ENCODE measurements around the gene INAVA.

Gene INAVA

DNA sequence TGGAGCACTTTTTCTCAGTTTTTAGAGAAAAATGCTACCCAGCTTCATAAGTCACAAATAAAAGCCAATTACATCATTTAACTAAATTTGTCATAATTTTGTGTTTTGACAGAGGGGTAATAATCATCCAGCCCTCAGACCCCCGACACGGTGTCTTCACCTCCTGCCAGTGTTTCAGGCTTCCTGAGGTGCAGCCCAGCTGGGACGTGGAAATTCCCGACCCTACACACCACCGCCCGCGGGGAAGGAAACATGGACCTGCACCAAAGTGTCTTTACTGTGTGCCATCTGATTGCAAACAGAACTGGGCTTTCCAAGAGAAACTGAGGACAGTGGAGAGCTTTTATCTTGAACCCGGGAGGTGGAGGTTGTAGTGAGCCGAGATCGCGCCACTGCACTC is 7.7 kb upstream of the INAVA start:
- no peak for DNase-seq
- H3K9me3 ChIP-seq = no peaks in the 10 kb centered on the region
- H3K27me3 ChIP-seq = peaks cover 3 to 4% of the 10 kb centered on the region in 2 donors
- H3K4me1 ChIP-seq = peaks cover 0 to 19% (median 11%) of the 10 kb centered on the region in 4 donors
- TF ChIP-seq, protein P1, sequence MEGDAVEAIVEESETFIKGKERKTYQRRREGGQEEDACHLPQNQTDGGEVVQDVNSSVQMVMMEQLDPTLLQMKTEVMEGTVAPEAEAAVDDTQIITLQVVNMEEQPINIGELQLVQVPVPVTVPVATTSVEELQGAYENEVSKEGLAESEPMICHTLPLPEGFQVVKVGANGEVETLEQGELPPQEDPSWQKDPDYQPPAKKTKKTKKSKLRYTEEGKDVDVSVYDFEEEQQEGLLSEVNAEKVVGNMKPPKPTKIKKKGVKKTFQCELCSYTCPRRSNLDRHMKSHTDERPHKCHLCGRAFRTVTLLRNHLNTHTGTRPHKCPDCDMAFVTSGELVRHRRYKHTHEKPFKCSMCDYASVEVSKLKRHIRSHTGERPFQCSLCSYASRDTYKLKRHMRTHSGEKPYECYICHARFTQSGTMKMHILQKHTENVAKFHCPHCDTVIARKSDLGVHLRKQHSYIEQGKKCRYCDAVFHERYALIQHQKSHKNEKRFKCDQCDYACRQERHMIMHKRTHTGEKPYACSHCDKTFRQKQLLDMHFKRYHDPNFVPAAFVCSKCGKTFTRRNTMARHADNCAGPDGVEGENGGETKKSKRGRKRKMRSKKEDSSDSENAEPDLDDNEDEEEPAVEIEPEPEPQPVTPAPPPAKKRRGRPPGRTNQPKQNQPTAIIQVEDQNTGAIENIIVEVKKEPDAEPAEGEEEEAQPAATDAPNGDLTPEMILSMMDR (IDR thresholded peaks at IDR 0.05) = no peak
- H3K4me3 ChIP-seq = no peak overlapping the region
- no peaks in the 10 kb centered on the region for H3K36me3 ChIP-seq
- intact Hi-C loops (cut with DNase I; ENCODE audit: low total_unique reads) = no loop called here
- no peak overlapping the region for H3K27ac ChIP-seq

DNA sequence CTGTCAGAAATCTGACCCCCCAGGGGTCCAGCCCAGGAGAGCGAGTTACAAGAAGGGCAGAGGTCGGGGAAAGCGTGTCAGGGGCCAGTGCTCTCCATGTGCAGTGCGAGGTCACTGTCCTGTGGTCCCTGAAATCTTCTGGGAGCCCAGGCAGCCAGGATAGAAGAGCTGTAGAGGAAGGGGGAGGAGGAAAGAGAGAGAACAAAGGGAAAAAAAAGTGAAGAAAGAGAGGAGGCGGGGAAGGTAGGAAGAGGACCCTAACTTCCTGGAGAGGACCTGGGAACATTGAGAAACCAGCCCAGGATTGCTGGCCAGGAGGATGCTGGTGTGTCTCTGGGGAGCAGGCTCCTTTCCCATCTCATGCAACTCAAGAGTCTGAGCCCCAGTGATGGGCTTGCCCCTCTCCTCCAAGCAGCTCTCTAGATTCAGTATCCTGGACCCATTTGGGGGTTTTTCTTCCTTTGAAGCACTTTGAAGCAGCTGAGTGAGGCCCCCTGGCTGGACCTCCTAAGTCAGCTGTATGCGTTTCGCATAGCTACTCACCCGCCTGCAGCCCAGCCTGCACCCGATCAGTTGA is 6.8 kb upstream of the INAVA start:
- Histone ChIP-seq H3K4me3 (no peak overlapping the region), H3K36me3 (no peaks in the 10 kb centered on the region), H3K4me1 (peaks cover 0 to 20% (median 13%) of the 10 kb centered on the region in 4 donors), H3K27me3 (peaks cover 3 to 4% of the 10 kb centered on the region in 2 donors), H3K27ac (no peak overlapping the region), H3K9me3 (no peaks in the 10 kb centered on the region)
- TF ChIP-seq, protein P1 (IDR thresholded peaks at IDR 0.05) = no peak
- intact Hi-C loops (cut with DNase I; ENCODE audit: low total_unique reads) = no loop called here
- peak in 1 of 2 donors; percentile 4 for DNase-seq

DNA sequence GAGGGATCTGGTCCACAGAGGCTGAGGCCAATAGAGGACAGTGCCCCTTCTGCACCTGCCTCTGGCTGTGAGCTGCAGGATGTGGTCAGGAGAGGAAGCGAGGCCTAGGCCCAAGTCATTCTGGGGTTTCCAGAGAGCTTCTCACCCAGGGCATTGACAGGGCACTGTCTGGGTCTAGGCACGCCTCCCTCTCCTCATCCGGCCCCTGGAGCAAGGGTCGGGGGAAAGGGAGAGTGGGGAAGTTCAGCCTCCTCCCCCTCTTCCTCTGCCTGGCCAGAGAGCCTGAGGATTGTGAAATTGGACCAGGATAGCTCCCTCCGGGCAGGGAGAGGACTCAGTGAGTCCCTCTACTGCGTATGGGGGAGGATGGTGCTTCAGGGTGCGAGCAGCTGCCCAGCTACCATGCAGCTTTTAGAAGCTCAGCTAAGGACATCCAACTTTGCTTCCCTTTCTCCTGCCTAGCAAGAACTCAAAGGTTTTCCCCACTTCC is 6.3 kb upstream of the INAVA start:
- intact Hi-C loops (cut with DNase I; ENCODE audit: low total_unique reads) = no loop called here
- H3K36me3 ChIP-seq = no peaks in the 10 kb centered on the region
- TF ChIP-seq, protein P1 (IDR thresholded peaks at IDR 0.05) = no peak
- peaks cover 0 to 20% (median 13%) of the 10 kb centered on the region in 4 donors for H3K4me1 ChIP-seq
- DNase-seq = no peak
- no peaks in the 10 kb centered on the region for H3K9me3 ChIP-seq
- H3K4me3 ChIP-seq = no peak overlapping the region
- H3K27me3 ChIP-seq = peaks cover 3 to 4% of the 10 kb centered on the region in 2 donors
- H3K27ac ChIP-seq = no peak overlapping the region

DNA sequence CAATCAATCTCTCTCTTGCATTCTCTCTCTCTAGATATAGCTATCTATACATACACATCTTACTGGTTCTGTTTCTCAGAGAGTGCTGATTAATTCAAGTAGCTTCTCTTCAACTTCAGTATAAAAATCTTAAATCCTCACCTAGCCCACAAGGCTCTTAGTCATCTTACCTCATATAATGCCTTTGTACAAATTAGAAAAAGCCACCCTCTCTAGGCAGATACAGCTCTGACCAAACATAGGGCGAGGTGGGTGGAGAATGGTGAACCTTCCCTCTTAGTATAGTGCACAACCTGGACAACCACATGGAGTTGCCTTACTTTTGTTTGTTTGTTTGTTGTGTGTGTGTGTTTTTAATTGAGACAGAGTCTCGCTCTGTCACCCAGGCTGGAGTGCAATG is 5.1 kb upstream of the INAVA start:
- Histone ChIP-seq H3K9me3 (no peaks in the 10 kb centered on the region), H3K27ac (no peak overlapping the region), H3K27me3 (peaks cover 3 to 4% of the 10 kb centered on the region in 2 donors), H3K4me1 (peaks cover 0 to 20% (median 13%) of the 10 kb centered on the region in 4 donors), H3K4me3 (no peak overlapping the region), H3K36me3 (no peaks in the 10 kb centered on the region)
- DNase-seq = no peak
- TF ChIP-seq, protein P1 (IDR thresholded peaks at IDR 0.05) = no peak
- intact Hi-C loops (cut with DNase I; ENCODE audit: low total_unique reads) = no loop called here

DNA sequence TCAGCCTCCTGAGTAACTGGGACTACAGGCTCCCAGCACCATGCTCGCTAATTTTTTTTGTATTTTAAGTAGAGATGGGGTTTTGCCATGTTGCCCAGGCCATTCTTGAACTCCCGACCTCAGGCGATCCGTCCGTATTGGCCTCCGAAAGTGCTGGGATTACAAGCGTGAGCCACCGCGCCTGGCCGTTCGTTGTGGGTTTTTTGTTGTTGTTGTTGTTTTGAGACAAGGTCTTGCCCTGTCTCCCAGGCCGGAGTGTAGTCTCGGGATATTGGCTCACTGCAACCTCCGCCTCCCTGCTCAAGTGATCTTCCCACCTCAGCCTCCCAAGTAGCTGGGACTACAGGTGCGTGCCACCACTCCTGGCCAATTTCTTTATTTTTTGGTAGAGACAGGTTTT is 4.7 kb upstream of the INAVA start:
- DNase-seq = no peak
- TF ChIP-seq, protein P1 (IDR thresholded peaks at IDR 0.05) = no peak
- H3K27ac ChIP-seq = no peak overlapping the region
- H3K36me3 ChIP-seq = no peaks in the 10 kb centered on the region
- peaks cover 0 to 20% (median 13%) of the 10 kb centered on the region in 4 donors for H3K4me1 ChIP-seq
- H3K4me3 ChIP-seq = no peak overlapping the region
- no peaks in the 10 kb centered on the region for H3K9me3 ChIP-seq
- intact Hi-C loops (cut with DNase I; ENCODE audit: low total_unique reads) = no loop called here
- peaks cover 3 to 4% of the 10 kb centered on the region in 2 donors for H3K27me3 ChIP-seq
